ENCODE measurements around the gene RABGAP1L.
"Not testable (repeated sequence)": the region's sequence is repeated elsewhere in the genome, so short reads cannot be mapped to it uniquely, and the experiment has no call there.

Gene RABGAP1L

GRCh38 chr1:174247472-174247871 lies 88.2 kb downstream of the RABGAP1L start:
- DNase-seq: no peak

- no peak for DNase-seq
Observed at GRCh38 chr1:174248041-174248440, 88.7 kb downstream of the RABGAP1L start.

- not testable (repeated sequence) for DNase-seq
Observed at GRCh38 chr1:174256386-174256785, 97.1 kb downstream of the RABGAP1L start.

GRCh38 chr1:174258148-174258550 lies 98.8 kb downstream of the RABGAP1L start:
- DNase-seq: peak; percentile 53

GRCh38 chr1:174262349-174263241 lies 103.3 kb downstream of the RABGAP1L start:
- DNase-seq: peak; percentile 45

- DNase-seq: no peak
Observed at GRCh38 chr1:174265282-174265681, 106.0 kb downstream of the RABGAP1L start.

GRCh38 chr1:174266476-174266875 lies 107.2 kb downstream of the RABGAP1L start:
- no peak for DNase-seq

GRCh38 chr1:174266991-174267612 lies 107.8 kb downstream of the RABGAP1L start:
- no peak for DNase-seq

- no peak for DNase-seq
Observed at GRCh38 chr1:174269989-174270651, 110.8 kb downstream of the RABGAP1L start.

GRCh38 chr1:174273190-174273589 lies 113.9 kb downstream of the RABGAP1L start:
- no peak for DNase-seq

- DNase-seq: no peak
Observed at GRCh38 chr1:174273776-174274175, 114.5 kb downstream of the RABGAP1L start.

- DNase-seq: peak; percentile 24
Observed at GRCh38 chr1:174274452-174274851, 115.1 kb downstream of the RABGAP1L start.

GRCh38 chr1:174274884-174275283 lies 115.6 kb downstream of the RABGAP1L start:
- no peak for DNase-seq

GRCh38 chr1:174276087-174276486 lies 116.8 kb downstream of the RABGAP1L start:
- DNase-seq: no peak

GRCh38 chr1:174284052-174284451 lies 124.7 kb downstream of the RABGAP1L start:
- no peak for DNase-seq

GRCh38 chr1:174286042-174286441 lies 126.7 kb downstream of the RABGAP1L start:
- DNase-seq: no peak

GRCh38 chr1:174289644-174290310 lies 130.5 kb downstream of the RABGAP1L start:
- DNase-seq: no peak

GRCh38 chr1:174291059-174291458 lies 131.7 kb downstream of the RABGAP1L start:
- no peak for DNase-seq

GRCh38 chr1:174296309-174296708 lies 137.0 kb downstream of the RABGAP1L start:
- DNase-seq: no peak

GRCh38 chr1:174297351-174297750 lies 138.0 kb downstream of the RABGAP1L start:
- no peak for DNase-seq

- DNase-seq: no peak
Observed at GRCh38 chr1:174301295-174302077, 142.2 kb downstream of the RABGAP1L start.

- DNase-seq: no peak
Observed at GRCh38 chr1:174308604-174309003, 149.3 kb downstream of the RABGAP1L start.
